Transverse colon (tissue), 4 donors: ENCODE results near the gene PALLD. TPM values are rescaled to one million over a fixed set of nuclear protein-coding genes. Genes with fewer than 3 reads are reported as not detected.

Experiments used
- DNase-seq: peaks from one replicate; pipeline ENCODE4 v3.0.0-alpha.2; 2019
- H3K27ac ChIP-seq, 4 donors: fragments of 200-600 bp; sonication (generic); 2 replicates each; pipeline ENCODE4 v1.5.1; 2016 to 2018; ENCODE audit warnings: inconsistent platforms in 4 of 4
- H3K27me3 ChIP-seq: fragments of 200-600 bp; sonication (generic); 2 replicates; pipeline ENCODE4 v1.5.1; 2017; ENCODE audit warnings: inconsistent platforms
- H3K36me3 ChIP-seq, 4 donors: fragments of 200-600 bp; sonication (generic); 2 replicates each; pipeline ENCODE4 v1.5.1; 2017 to 2019; ENCODE audit warnings: inconsistent platforms in 4 of 4
- H3K4me1 ChIP-seq, 4 donors: fragments of 200-600 bp; sonication (generic); 2 replicates each; pipeline ENCODE4 v1.5.1; 2017 to 2020; ENCODE audit warnings: inconsistent platforms in 4 of 4
- H3K4me3 ChIP-seq, 4 donors: fragments of 200-600 bp; sonication (generic); 1 replicate in 1 of 4; 2 replicates in 3 of 4; pipeline versions ENCODE4 v1.5.1 to v1.6.1; 2017 to 2019; ENCODE audit warnings: inconsistent platforms in 4 of 4
- H3K9me3 ChIP-seq, 2 donors: fragments of 200-600 bp; sonication (generic); 2 replicates each; pipeline ENCODE4 v1.5.1; 2017 to 2019; ENCODE audit warnings: inconsistent platforms in 2 of 2
- EP300 ChIP-seq: sonication (generic); formaldehyde crosslinking; IDR thresholded peaks from one replicate; pipeline ENCODE4 v1.6.1; 2017; ENCODE audit warnings: antibody characterized with exemption, low read depth
- POLR2A ChIP-seq: fragments of 450-650 bp; IDR thresholded peaks from one replicate; pipeline ENCODE4 v1.6.1; 2016; ENCODE audit warnings: antibody characterized with exemption, mild to moderate bottlenecking, moderate library complexity
- POLR2AphosphoS5 ChIP-seq, 3 donors: sonication (generic); formaldehyde crosslinking; IDR thresholded peaks; one replicate each; pipeline ENCODE4 v1.6.1; 2016; ENCODE audit warnings: antibody characterized with exemption in 3 of 3
- WGBS, 2 donors: methylation state at CpG; one replicate each; pipeline ENCODE4 v1.1.5; 2018; ENCODE audit warnings: low coverage in 1 of 2; 5-methylcytosine and 5-hydroxymethylcytosine counted together
- in situ Hi-C, 4 donors: fragments of 200-750 bp; cut with MboI; loops; one replicate each; pipeline versions ENCODE4 v1.15.0 to v1.15.1; 2017; ENCODE audit warnings: low sequenced_read_pairs in 3 of 4, low pct_ligation_motif_present in 1 of 4, low pct_unique_long_range_greater_than_20kb in 1 of 4
- intact Hi-C: fragments of 100-400 bp; cut with DNase I; formaldehyde crosslinking; loops from one replicate; pipeline ENCODE4 v1.15.1; 2023; ENCODE audit warnings: low total_unique reads
- total RNA-seq, 4 donors: library from RNA; depleted of rRNA; stranded (reverse); fragments of >200 nt; gene quantifications; one replicate each; pipeline ENCODE4 v1.1.0, GENCODE V29; 2016
- TF ChIP-seq, protein P1 (sequence below), 5 experiments: fragments of 200-600 bp in 3 of 5; fragments of 450-650 bp in 2 of 5; sonication (generic) in 3 of 5; IDR thresholded peaks; 1 replicate in 2 of 5; 2 replicates in 3 of 5; pipeline ENCODE4 v1.5.1; 2016 to 2017; ENCODE audit warnings: antibody characterized with exemption in 5 of 5, inconsistent platforms in 3 of 5, mild to moderate bottlenecking in 2 of 5, moderate library complexity in 1 of 5

Gene PALLD
- total RNA-seq, 4 donors from 2014 or later: 230 to 309 (median 278) TPM

- in situ Hi-C loops (no loop called here), intact Hi-C loops (no loop called here)
- 80 to 87% methylated on average over 3 of the region's 3 CpGs for WGBS, 2 donors
- no peaks in the 10 kb centered on the region for H3K9me3 ChIP-seq
- H3K36me3 ChIP-seq: no peaks in the 10 kb centered on the region
- H3K27ac ChIP-seq: peak overlapping the region; percentile 90 to 93 (median 92)
- no peak overlapping the region for H3K4me3 ChIP-seq
- no peak for DNase-seq
- TF ChIP-seq POLR2A (no peak), POLR2AphosphoS5 (IDR thresholded peaks at IDR 0.05) (no peak), EP300 (no peak)
- TF ChIP-seq, protein P1, sequence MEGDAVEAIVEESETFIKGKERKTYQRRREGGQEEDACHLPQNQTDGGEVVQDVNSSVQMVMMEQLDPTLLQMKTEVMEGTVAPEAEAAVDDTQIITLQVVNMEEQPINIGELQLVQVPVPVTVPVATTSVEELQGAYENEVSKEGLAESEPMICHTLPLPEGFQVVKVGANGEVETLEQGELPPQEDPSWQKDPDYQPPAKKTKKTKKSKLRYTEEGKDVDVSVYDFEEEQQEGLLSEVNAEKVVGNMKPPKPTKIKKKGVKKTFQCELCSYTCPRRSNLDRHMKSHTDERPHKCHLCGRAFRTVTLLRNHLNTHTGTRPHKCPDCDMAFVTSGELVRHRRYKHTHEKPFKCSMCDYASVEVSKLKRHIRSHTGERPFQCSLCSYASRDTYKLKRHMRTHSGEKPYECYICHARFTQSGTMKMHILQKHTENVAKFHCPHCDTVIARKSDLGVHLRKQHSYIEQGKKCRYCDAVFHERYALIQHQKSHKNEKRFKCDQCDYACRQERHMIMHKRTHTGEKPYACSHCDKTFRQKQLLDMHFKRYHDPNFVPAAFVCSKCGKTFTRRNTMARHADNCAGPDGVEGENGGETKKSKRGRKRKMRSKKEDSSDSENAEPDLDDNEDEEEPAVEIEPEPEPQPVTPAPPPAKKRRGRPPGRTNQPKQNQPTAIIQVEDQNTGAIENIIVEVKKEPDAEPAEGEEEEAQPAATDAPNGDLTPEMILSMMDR (IDR thresholded peaks at IDR 0.05): no peak
- peaks cover 0 to 88% (median 26%) of the 10 kb centered on the region in 4 donors for H3K4me1 ChIP-seq
- no peaks in the 10 kb centered on the region for H3K27me3 ChIP-seq
Measured at GRCh38 chr4:168849997-168850396, 353.1 kb downstream of the PALLD start.

GRCh38 chr4:168852387-168852786 lies 355.5 kb downstream of the PALLD start:
- H3K9me3 ChIP-seq: no peaks in the 10 kb centered on the region
- DNase-seq: no peak
- WGBS, 2 donors: 70 to 90% methylated on average over 2 to 3 of the region's 3 CpGs
- in situ Hi-C loops (no loop called here), intact Hi-C loops (no loop called here)
- H3K27me3 ChIP-seq: no peaks in the 10 kb centered on the region
- TF ChIP-seq, protein P1 (IDR thresholded peaks at IDR 0.05): no peak
- TF ChIP-seq EP300 (no peak), POLR2AphosphoS5 (IDR thresholded peaks at IDR 0.05) (no peak), POLR2A (no peak)
- no peaks in the 10 kb centered on the region for H3K36me3 ChIP-seq
- H3K27ac ChIP-seq: peak overlapping the region; percentile 72 to 84 (median 76)
- peaks cover 0 to 71% (median 22%) of the 10 kb centered on the region in 4 donors for H3K4me1 ChIP-seq
- H3K4me3 ChIP-seq: no peak overlapping the region

GRCh38 chr4:168852933-168853713 lies 356.3 kb downstream of the PALLD start:
- peak overlapping the region; percentile 72 to 84 (median 76) for H3K27ac ChIP-seq
- TF ChIP-seq POLR2A (no peak), EP300 (no peak)
- TF ChIP-seq, protein P1 (IDR thresholded peaks at IDR 0.05): no peak
- H3K36me3 ChIP-seq: no peaks in the 10 kb centered on the region
- in situ Hi-C loops: no loop called here
- intact Hi-C loops: no loop called here
- H3K4me1 ChIP-seq: peaks cover 0 to 70% (median 18%) of the 10 kb centered on the region in 4 donors
- no peaks in the 10 kb centered on the region for H3K27me3 ChIP-seq
- no peak overlapping the region for H3K4me3 ChIP-seq
- H3K9me3 ChIP-seq: no peaks in the 10 kb centered on the region
- WGBS, 2 donors: 72 to 90% methylated on average over 2 to 6 of the region's 6 CpGs
- DNase-seq: no peak

- H3K27ac ChIP-seq: peak overlapping the region; percentile 72 to 84 (median 76)
- no peak overlapping the region for H3K4me3 ChIP-seq
- in situ Hi-C loops (no loop called here), intact Hi-C loops (no loop called here)
- no peaks in the 10 kb centered on the region for H3K27me3 ChIP-seq
- H3K36me3 ChIP-seq: no peaks in the 10 kb centered on the region
- DNase-seq: no peak
- H3K4me1 ChIP-seq: peaks cover 0 to 68% (median 11%) of the 10 kb centered on the region in 4 donors
- no peak for TF ChIP-seq POLR2A
- no peak for TF ChIP-seq POLR2AphosphoS5 (IDR thresholded peaks at IDR 0.05)
- TF ChIP-seq, protein P1 (IDR thresholded peaks at IDR 0.05): no peak
- TF ChIP-seq EP300: no peak
- no peaks in the 10 kb centered on the region for H3K9me3 ChIP-seq
- 79 to 89% methylated on average over 1 to 4 of the region's 4 CpGs for WGBS, 2 donors
Measured at GRCh38 chr4:168853770-168854169, 356.9 kb downstream of the PALLD start.
